Measurements from ENCODE around the gene C1QTNF7.

The C1QTNF7 gene

GRCh38 chr4:15458616-15459015 is 30.8 kb downstream of the C1QTNF7 start:
- no peak for DNase-seq

DNA sequence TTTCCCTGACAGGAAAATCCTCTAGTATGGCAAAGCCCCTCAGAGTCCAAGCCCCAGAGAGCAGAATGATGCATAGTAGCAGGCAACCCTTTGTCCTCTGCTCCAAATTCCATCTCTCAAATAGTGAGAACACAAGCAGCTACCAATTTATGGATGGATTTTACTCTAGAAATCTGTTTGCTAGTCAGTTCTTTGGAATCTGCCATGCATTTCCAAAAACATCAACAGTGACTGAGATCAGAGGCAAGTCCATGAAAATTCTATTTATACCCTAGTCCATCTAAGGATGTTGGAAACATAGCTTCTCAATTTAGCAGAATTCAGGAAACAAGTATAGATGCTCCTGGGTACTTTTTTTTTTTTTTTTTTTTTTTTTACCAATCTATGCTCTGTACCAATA is 31.9 kb downstream of the C1QTNF7 start:
- no peak for DNase-seq

- no peak for DNase-seq
Observed at GRCh38 chr4:15466596-15466995, 38.8 kb downstream of the C1QTNF7 start.

DNA sequence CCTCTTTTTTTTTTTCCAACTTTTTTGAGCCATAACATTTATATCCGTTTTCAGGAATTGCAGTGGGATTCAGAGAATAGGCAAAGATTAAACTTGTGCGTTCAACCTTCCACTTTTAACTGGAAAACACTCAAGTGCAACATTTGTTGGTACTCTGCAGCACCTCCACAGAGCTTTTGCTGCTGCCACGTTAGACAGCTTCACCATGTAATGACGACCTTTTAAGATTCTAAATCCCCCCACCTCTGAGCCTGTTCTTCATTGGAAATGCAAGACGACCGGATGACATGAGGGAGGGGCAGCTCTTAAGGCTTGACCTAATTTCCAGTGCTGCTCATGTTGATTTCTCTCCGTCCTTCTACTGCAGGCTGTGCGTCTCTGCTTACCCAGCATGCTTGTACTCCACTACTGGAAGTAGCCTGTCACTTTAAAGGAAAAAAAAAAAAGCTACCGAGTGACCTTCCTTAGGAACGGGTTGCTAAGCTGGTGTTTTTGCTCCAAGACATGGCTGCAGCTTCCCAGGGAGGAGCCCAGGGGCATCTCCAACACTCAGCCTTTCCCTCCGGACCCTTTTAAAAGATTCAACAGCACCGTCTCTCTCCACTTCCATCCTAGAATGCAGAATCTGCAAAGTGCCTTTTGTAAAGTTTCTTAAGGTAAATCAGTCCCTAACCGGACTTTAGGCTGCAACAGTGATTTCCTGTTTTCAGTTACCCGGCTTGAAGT is 41.7 kb downstream of the C1QTNF7 start, which contains the start of gene CC2D2A:
Gene CC2D2A (plus strand): TSS at position 481 of the 726 bp plus-strand sequence. CDS start 6,051 bp downstream, outside the sequence.
- DNase-seq, result peak; percentile 39

- no peak for DNase-seq
Observed at GRCh38 chr4:15470128-15470475, 42.3 kb downstream of the C1QTNF7 start.

- DNase-seq, result no peak
Observed at GRCh38 chr4:15476396-15476795, 48.6 kb downstream of the C1QTNF7 start.

- no peak for DNase-seq
Observed at GRCh38 chr4:15478724-15479088, 50.9 kb downstream of the C1QTNF7 start.

GRCh38 chr4:15479089-15479912 is 51.5 kb downstream of the C1QTNF7 start:
- peak; percentile 71 for DNase-seq

DNA sequence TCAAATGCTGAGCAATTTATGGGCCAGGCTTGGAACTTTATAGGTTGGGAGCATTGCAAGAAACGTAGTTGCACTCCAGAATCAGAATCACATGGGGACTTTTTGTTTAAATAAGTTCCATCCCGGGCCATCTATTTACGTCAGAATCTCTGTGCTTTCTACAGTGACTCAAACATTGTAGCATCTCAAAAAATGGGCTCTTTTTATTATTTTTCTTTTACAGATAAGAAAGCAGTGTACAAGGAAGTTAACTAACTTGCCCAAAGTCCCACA is 52.0 kb downstream of the C1QTNF7 start:
- peak; percentile 19 for DNase-seq

DNA sequence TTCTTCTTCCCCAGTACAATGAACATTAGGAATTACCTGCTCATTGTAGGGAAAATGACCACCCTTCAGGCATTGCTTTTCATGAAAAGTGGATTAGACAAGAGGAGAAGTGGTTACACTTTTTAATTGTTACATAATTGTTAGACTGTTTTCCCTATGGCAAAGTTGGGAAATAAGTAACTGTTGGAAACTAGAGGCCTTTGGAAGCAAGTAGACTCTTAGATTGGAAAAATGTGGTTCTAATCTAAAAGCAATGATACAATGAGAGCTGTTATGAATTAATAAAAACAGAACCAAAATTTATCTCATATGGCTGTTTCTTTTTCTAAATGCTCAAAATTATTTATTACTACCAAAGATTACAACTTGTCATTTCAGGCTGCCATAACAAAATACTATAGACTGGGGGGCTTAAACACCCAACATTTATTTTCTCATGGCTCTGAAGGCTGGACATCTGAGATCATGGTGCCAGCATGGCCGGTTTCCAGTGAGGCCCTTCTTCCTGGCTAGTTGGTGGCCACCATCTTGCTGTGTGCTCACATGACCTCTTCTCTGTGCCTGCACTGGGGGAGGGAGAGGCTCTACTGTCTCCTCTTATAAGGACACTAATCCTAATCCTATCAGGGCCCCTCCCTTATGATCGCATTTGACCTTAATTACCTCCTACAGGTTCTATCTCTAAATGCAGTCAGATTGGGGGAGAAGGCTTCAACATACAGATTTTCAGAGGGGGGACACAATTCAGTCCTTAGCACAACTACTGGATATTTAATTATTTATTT is 54.3 kb downstream of the C1QTNF7 start:
- no peak for DNase-seq

DNA sequence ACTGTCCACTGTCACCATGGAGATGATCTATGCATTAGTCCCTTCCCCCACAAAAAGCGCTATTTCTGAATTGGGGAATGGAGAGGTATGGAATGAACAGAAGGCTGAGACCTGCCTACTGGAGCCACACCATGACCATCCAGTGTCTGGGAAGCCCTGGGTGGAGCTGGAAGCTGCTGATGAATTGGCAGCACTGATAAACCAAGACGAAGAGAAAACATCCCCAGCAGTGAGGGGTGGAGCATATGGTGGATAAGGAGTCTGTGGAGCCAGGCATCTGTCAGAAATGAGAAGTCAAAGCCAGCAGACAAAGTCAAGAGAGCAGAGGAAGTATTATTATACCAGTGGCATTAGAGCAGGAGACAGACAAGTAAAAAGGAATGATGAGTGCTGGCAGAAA is 55.0 kb downstream of the C1QTNF7 start:
- DNase-seq, result no peak

- DNase-seq, result no peak
Observed at GRCh38 chr4:15488136-15488535, 60.3 kb downstream of the C1QTNF7 start.

DNA sequence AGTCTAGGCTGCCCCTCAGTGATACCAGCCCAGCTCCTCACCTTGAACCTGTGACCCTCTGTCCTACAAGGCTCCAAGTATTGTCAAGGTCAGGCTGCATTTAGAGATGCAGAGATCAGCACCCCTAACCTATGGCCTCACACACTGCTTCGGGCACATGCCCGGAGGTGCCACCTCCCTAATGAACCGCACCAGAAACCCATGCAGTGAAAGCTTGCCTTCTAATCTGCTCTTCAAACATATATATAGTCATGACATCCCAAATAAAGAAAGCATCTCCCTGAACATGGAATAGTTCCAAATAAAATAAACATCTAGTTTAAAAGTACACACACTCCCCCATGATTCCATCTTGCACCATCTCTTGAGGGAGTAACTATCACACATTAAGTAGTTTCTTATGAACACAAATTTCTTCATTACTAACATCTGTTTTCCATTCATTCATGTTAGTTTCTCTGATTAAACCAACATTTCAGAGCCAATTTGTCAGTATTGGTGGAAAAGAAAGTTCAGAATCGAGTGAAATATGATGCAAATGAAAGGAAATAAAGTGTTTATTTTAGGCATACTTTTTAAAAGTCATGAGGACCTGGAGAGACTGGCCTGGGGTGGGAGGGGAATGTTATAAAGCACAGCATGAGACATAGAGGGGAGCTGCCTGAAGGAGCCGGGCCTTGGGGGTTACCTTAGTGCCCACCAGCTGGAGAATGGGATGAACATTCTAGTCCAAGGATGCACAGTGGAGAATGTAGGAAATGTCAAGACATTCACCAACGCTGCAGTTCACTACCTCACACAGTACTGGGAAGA is 61.0 kb downstream of the C1QTNF7 start:
- peak; percentile 79 for DNase-seq

DNA sequence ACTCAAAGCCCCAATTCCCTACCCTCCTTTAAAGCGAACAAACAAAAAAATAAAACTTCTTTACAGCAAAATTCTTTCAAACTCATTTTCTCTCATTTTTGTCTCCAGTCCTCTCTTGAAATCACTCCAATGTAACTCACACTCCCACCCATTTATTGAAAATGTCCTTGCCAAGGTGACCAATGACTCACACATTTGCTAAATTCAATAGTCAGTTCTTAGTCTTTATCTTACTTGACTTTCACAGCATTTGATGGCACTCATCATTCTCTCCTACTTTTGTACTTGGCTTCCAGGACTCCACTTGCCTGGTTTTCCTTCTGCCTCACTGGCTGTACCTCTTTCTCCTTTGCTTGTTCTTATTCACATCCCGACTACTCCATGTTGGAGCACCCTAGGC is 61.7 kb downstream of the C1QTNF7 start:
- DNase-seq, result no peak

GRCh38 chr4:15493411-15493810 is 65.6 kb downstream of the C1QTNF7 start:
- DNase-seq, result no peak

- no peak for DNase-seq
Observed at GRCh38 chr4:15495621-15496020, 67.8 kb downstream of the C1QTNF7 start.

Data from HCEC 1CT (cell line).